Lower leg skin (tissue), 3 donors: ENCODE data around the gene TEAD3.

ENCODE experiments used
- CTCF ChIP-seq, 3 donors: fragments of 450-650 bp; IDR thresholded peaks; one replicate each; pipeline ENCODE4 v1.5.1; 2016; ENCODE audit warnings: antibody characterized with exemption in 3 of 3, mild to moderate bottlenecking in 3 of 3, moderate library complexity in 2 of 3
- POLR2A ChIP-seq, 2 donors: fragments of 450-650 bp; IDR thresholded peaks; one replicate each; pipeline ENCODE4 v1.6.1; 2016 to 2017; ENCODE audit warnings: antibody characterized with exemption in 2 of 2, mild to moderate bottlenecking in 1 of 2, moderate library complexity in 1 of 2

- no peak for TF ChIP-seq POLR2A (IDR thresholded peaks at IDR 0.05)
- TF ChIP-seq CTCF (IDR thresholded peaks at IDR 0.05): no peak
Measured at GRCh38 chr6:35432291-35432690, 64.6 kb downstream of the TEAD3 start.
